ENCODE results near the gene TBC1D26.
"Not testable (repeated sequence)": the region's sequence is repeated elsewhere in the genome, so short reads cannot be mapped to it uniquely, and the experiment has no call there.

DNA sequence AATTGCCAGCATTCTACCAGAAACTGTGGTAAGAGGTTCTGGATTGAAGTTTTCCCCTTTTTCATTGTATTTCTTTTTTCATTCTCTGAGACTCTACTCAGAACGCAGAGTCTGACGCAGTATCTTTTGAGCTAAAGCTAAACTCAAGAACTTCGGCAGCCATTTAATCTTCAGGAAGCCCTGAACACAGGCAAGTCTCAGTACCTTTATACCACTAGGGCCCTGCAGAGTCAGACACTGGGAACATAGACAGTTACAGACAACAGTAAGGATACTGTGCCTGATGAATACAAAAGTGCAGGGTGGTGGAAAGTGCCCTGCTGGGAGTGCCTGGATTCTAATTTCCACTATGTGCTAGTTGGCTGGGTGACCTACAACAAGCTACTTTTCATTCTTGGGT is 48.9 kb upstream of the TBC1D26 start:
- not testable (repeated sequence) for TF ChIP-seq EZH2 (IDR thresholded peaks at IDR 0.05; ENCODE audit: insufficient read depth, poor library complexity, severe bottlenecking); EZH2phosphoT487 (IDR thresholded peaks at IDR 0.05; ENCODE audit: insufficient read depth, low read depth)
